ENCODE measurements around the gene PROSER2.

PROSER2 gene

DNA sequence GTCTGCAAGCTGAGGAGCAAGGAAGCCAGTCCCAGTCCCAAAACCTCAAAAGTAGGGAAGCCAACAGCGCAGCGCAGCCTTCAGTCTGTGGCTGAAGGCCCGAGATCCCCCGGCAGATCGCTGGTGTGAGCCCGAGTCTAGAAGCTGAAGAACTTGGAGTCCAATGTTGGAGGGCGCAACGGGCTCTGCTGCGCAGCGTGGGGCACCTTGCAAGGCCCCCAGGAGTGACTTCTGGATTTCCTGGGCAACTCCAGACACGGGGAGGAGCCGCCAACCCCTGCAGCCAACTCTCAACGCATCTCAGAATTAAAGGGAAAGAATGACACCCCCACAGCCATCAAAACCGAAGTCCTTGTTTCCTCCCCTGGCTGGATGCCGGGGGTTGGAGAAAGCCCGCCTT lies 18.8 kb upstream of the PROSER2 start:
- TF ChIP-seq CTCF (IDR thresholded peaks at IDR 0.05; ENCODE audit: extremely low read depth, missing control alignments), result no peak
- no peak for DNase-seq (ENCODE audit: low spot score)

DNA sequence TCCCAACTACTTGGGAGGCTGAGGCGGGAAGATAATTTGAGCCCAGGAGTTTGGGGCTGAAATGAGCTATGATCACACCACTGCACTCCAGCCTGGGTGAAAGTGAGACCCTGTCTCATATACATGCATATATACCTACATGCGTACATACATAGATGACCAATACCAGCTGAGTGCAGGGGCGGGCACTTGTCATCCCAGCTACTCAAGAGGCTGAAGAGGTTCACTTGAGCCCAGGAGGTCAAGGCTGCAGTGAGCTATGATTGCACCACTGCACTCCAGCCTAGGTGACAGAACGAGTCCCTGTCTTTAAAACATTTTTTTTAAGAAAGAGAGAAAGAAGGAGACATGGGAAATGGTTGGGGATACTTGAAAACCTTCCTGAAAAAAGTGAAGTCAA lies 17.4 kb upstream of the PROSER2 start:
- no peak for TF ChIP-seq CTCF (IDR thresholded peaks at IDR 0.05; ENCODE audit: extremely low read depth, missing control alignments)

GRCh38 chr10:11806706-11807105 lies 16.4 kb upstream of the PROSER2 start:
- TF ChIP-seq CTCF (IDR thresholded peaks at IDR 0.05; ENCODE audit: extremely low read depth, missing control alignments), result no peak
- DNase-seq (ENCODE audit: low spot score), result no peak

More for the DNA sequence above, 17.4 kb upstream of the PROSER2 start:
- DNase-seq (ENCODE audit: low spot score), result no peak

DNA sequence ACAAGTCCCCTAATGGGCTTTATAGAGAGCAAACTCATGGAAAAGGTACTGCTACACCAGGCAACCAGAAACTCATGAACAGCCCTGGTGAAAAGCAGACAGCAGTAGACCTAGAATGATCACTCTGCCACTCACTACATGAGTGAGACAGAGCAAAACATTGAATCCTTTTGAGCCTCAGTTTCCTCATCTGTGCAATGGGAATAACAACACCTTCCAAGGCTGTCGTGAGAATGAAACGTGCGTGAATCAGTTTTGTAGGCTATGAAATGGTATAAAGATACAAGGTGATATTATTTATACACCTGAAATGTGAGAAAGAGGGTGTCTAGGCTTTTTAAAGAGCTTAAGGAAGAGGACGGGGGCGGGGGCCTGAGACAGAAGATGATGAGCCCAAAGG lies 14.3 kb upstream of the PROSER2 start:
- DNase-seq (ENCODE audit: low spot score), result no peak
- TF ChIP-seq CTCF (IDR thresholded peaks at IDR 0.05; ENCODE audit: extremely low read depth, missing control alignments), result no peak

DNA sequence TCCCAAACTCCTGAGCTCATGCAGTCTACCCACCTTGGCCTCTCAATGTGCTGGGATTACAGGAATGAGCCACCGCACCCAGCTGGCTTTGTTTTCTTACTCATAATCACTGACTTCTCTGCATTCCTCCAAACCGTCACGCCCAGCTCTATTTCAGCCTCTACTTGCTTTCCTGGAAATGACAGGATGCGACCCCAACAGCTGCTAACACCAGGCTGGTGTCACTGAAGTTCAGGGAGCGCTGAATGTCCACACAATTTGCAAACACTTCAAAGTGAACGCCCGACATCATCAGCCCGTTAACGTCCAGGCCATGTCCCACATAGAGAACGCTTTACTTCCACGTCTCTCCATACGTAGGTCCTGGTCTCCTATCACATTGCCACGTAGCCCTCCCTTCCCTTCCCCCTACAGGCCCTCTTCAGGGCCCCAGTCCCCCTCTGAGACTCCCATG lies 12.8 kb upstream of the PROSER2 start:
- no peak for TF ChIP-seq CTCF (IDR thresholded peaks at IDR 0.05; ENCODE audit: extremely low read depth, missing control alignments)
- DNase-seq (ENCODE audit: low spot score), result no peak

DNA sequence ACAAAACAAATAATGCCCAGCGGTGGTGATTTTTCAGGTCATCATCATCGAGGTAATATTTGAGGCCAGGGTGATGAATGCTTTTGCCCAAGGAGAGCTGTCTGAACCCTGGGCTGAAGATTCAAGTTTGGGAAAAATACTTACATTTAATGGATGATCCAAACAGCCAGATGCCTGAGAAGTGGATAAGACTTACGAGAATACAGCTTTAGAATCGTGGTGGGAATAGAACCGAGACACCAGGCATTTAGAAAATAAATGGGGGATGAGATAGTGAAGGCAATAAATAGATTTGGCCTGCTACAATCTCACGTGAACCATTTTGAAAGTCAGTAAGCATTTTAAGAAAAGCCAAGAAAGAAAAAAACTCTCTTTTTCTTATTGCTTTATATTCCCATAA lies 12.2 kb upstream of the PROSER2 start:
- TF ChIP-seq CTCF (IDR thresholded peaks at IDR 0.05; ENCODE audit: extremely low read depth, missing control alignments), result no peak
- DNase-seq (ENCODE audit: low spot score), result no peak

- TF ChIP-seq CTCF (IDR thresholded peaks at IDR 0.05; ENCODE audit: extremely low read depth, missing control alignments), result no peak
- no peak for DNase-seq (ENCODE audit: low spot score)
Measured at GRCh38 chr10:11813177-11813576, 10.0 kb upstream of the PROSER2 start.
